Fibroblast of the aortic adventitia (primary cell): ENCODE measurements around the gene ZDHHC21. TPM values are rescaled to one million over a fixed set of nuclear protein-coding genes. Genes with fewer than 3 reads are reported as not detected.

Source experiments
- DNase-seq: peaks from one replicate; pipeline ENCODE4 v3.0.0-alpha.2; 2010; ENCODE audit warnings: low read depth
- H3K4me3 ChIP-seq: 2 replicates; pipeline ENCODE4 v1.5.1; 2011; ENCODE audit warnings: low read depth, mild to moderate bottlenecking, control low read depth, low read length, moderate library complexity
- total RNA-seq: library from RNA; depleted of rRNA; stranded (reverse); fragments of >200 nt; gene quantifications from 2 replicates; pipeline ENCODE4 v1.2.3, GENCODE V29; 2012; ENCODE audit warnings: low replicate concordance
- TF ChIP-seq, protein P1 (sequence below): IDR thresholded peaks from 2 replicates; pipeline ENCODE4 v1.5.1; 2011; ENCODE audit warnings: mild to moderate bottlenecking, low read length, control low read depth, inconsistent platforms; ENCODE audit not compliant: insufficient read depth

ZDHHC21 gene
- total RNA-seq, 1 donor, result 11.8 TPM

DNA sequence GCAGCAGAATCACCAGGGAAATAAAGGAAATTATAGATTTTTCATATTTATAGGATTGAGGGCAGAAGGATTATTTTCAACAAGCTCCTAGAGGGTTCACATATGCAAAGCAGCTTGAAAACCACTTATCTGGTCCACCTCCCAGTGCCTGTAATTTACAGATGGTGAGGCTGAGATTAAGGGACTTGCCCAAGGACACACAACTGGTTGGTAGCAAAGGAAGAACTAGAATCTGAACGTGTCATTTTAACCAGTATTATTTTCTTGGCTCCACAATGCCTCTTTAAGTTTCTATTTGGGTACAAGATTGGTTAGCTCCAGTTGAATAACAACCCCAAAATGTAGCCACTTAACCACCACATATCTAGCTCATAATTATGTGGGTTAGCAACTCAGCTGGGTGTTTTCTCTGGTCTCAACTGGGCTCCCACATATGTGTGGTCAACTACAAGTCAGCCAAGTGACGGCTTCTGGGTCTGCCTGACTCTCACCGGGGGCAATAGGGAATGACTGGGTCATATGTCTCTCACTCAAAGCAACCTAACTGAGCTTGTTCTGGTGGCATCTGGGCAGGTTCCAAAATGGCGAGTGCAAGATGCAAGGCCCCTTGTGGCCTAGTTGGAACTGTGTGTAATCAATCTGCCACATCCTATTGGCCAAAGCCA lies 127.7 kb downstream of the ZDHHC21 start:
- DNase-seq, result no peak
- TF ChIP-seq, protein P1, sequence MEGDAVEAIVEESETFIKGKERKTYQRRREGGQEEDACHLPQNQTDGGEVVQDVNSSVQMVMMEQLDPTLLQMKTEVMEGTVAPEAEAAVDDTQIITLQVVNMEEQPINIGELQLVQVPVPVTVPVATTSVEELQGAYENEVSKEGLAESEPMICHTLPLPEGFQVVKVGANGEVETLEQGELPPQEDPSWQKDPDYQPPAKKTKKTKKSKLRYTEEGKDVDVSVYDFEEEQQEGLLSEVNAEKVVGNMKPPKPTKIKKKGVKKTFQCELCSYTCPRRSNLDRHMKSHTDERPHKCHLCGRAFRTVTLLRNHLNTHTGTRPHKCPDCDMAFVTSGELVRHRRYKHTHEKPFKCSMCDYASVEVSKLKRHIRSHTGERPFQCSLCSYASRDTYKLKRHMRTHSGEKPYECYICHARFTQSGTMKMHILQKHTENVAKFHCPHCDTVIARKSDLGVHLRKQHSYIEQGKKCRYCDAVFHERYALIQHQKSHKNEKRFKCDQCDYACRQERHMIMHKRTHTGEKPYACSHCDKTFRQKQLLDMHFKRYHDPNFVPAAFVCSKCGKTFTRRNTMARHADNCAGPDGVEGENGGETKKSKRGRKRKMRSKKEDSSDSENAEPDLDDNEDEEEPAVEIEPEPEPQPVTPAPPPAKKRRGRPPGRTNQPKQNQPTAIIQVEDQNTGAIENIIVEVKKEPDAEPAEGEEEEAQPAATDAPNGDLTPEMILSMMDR, result no peak
- no peak overlapping the region for H3K4me3 ChIP-seq

DNA sequence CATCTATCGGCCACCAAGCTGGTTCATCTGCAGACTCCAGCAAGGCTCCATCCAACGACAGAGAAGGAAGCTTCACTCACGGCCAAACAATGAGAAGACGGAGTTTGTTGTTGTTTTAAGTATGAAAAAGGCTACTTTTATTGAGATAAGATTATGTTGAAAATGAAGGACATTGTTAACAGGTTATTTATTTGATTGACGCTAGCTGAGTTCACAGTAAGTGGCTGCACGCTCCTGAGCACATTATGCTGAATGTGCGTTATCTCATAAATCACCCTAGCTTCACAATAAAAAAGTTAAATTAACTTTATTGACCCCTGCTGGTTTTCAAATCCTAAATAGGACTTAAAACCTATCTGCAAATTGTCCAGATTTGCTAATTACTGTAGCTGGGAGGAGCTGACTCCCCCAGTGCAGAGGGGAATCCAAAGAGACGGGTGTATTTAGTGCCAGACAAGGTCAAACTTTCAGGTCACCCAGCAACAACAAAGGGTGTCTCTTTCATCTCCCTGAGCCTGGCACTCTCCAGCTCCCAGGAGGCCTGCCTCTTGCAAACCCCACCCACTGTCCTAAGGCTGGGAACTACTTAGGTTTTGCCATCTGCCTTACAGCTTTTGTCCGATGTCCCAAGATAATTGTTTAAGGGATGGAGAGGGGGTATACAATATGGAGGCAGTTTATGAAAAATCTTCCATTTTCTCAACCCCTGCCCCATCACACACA lies 129.2 kb downstream of the ZDHHC21 start:
- TF ChIP-seq, protein P1, result no peak
- no peak overlapping the region for H3K4me3 ChIP-seq
- no peak for DNase-seq

DNA sequence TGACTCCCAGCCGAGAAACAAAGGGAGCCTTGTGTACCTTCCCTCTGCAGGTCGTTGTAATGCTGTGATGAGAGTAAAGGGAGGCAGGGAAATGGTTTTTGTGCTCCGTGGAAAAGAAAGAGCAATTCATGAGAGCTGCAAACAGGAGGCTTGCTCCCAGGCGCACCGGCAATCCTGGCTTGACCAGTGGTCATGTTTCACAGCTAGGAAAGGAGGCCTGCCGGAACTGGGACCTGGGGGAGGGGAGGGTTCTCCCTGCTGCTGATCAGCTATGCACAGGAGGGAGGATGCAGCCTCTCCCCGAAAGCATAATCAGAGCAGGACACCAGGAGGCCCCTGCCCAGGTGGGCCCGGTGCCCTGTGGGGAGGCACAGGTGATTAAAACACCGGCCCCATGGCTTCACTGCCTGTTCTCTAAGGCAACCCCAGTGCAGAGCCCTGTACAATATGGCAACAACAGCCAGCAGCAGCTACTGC lies 131.3 kb downstream of the ZDHHC21 start:
- TF ChIP-seq, protein P1, result no peak
- no peak for DNase-seq
- no peak overlapping the region for H3K4me3 ChIP-seq

Other genes with a start within 250 kb of the ZDHHC21 start
- gene CER1, start 29.3 kb upstream of the ZDHHC21 start, total RNA-seq, result not detected in 2 replicates
- gene FREM1, start 217.0 kb upstream of the ZDHHC21 start, total RNA-seq, result 0.45 and 0.49 TPM in 2 replicates